ENCODE measurements around the gene LHX4.

LHX4 gene

GRCh38 chr1:180310095-180310494, 80.0 kb downstream of the LHX4 start:
- DNase-seq: peak; percentile 84
- Histone ChIP-seq H3K4me2 (ENCODE audit: low read length, poor library complexity, severe bottlenecking) (no peak overlapping the region), H2BK120ac (ENCODE audit: low read depth, low read length) (no peak overlapping the region), H3K36me3 (ENCODE audit: control insufficient read depth in 1 of 2, insufficient read depth in 2 of 2, low read depth in 1 of 2, low read length in 2 of 2) (peaks cover 0 to 15% of the 10 kb centered on the region in 2 experiments), H4K8ac (ENCODE audit: low read length) (no peak overlapping the region), H2BK15ac (ENCODE audit: low read depth, poor library complexity, severe bottlenecking) (no peak overlapping the region), H3K9me3 (ENCODE audit: control insufficient read depth, low read length) (no peaks in the 10 kb centered on the region), H3K4me1 (ENCODE audit: control insufficient read depth, insufficient read depth, low read depth, low read length) (peaks cover 5% of the 10 kb centered on the region), H3K4ac (ENCODE audit: low read depth in 1 of 2, low read length in 2 of 2) (no peak overlapping the region), H2BK5ac (ENCODE audit: low read depth, low read length, poor library complexity, severe bottlenecking) (no peak overlapping the region), H3K18ac (ENCODE audit: low read depth in 1 of 2, low read length in 2 of 2) (no peak overlapping the region), H3K27me3 (ENCODE audit: control insufficient read depth in 1 of 2, insufficient read depth in 1 of 2, low read length in 2 of 2) (no peaks in the 10 kb centered on the region), H3K79me1 (replicated peaks; ENCODE audit: low read length, poor library complexity, severe bottlenecking) (peaks cover 2% of the 10 kb centered on the region), H3K14ac (ENCODE audit: low read length in 2 of 2) (no peak overlapping the region), H2AFZ (ENCODE audit: low read depth, low read length) (no peak overlapping the region), H2BK12ac (ENCODE audit: low read length in 2 of 2) (no peak overlapping the region), H3K27ac (ENCODE audit: low read length, poor library complexity, severe bottlenecking) (peak overlapping the region; percentile 99), H3K4me3 (ENCODE audit: insufficient read depth in 1 of 2, low read depth in 1 of 2, low read length in 2 of 2) (no peak overlapping the region), H2AK5ac (ENCODE audit: low read length, severe bottlenecking) (peak overlapping the region; percentile 91), H3K23ac (ENCODE audit: low read length in 2 of 2) (no peak overlapping the region), H4K91ac (ENCODE audit: low read length) (no peak overlapping the region), H3K9ac (ENCODE audit: low read length) (no peak overlapping the region)
- 93% methylated on average over 1 of the region's 3 CpGs for WGBS

GRCh38 chr1:180311011-180311730, 81.1 kb downstream of the LHX4 start:
- H4K8ac ChIP-seq (ENCODE audit: low read length): no peak overlapping the region
- H2AFZ ChIP-seq (ENCODE audit: low read depth, low read length): no peak overlapping the region
- H2BK12ac ChIP-seq (ENCODE audit: low read length in 2 of 2): no peak overlapping the region
- no peak overlapping the region for H3K4me3 ChIP-seq (ENCODE audit: insufficient read depth in 1 of 2, low read depth in 1 of 2, low read length in 2 of 2)
- H2AK5ac ChIP-seq (ENCODE audit: low read length, severe bottlenecking): peak overlapping the region; percentile 89
- no peaks in the 10 kb centered on the region for H3K9me3 ChIP-seq (ENCODE audit: control insufficient read depth, low read length)
- no peak overlapping the region for H2BK120ac ChIP-seq (ENCODE audit: low read depth, low read length)
- H3K23ac ChIP-seq (ENCODE audit: low read length in 2 of 2): no peak overlapping the region
- no peak overlapping the region for H4K91ac ChIP-seq (ENCODE audit: low read length)
- peaks cover 5% of the 10 kb centered on the region for H3K4me1 ChIP-seq (ENCODE audit: control insufficient read depth, insufficient read depth, low read depth, low read length)
- DNase-seq: peak; percentile 52
- H3K18ac ChIP-seq (ENCODE audit: low read depth in 1 of 2, low read length in 2 of 2): no peak overlapping the region
- peaks cover 0 to 15% of the 10 kb centered on the region in 2 experiments for H3K36me3 ChIP-seq (ENCODE audit: control insufficient read depth in 1 of 2, insufficient read depth in 2 of 2, low read depth in 1 of 2, low read length in 2 of 2)
- no peak overlapping the region for H3K4me2 ChIP-seq (ENCODE audit: low read length, poor library complexity, severe bottlenecking)
- H2BK15ac ChIP-seq (ENCODE audit: low read depth, poor library complexity, severe bottlenecking): no peak overlapping the region
- no peak overlapping the region for H3K14ac ChIP-seq (ENCODE audit: low read length in 2 of 2)
- WGBS: 21% methylated on average over 4 of the region's 4 CpGs
- no peak overlapping the region for H3K4ac ChIP-seq (ENCODE audit: low read depth in 1 of 2, low read length in 2 of 2)
- H3K27me3 ChIP-seq (ENCODE audit: control insufficient read depth in 1 of 2, insufficient read depth in 1 of 2, low read length in 2 of 2): no peaks in the 10 kb centered on the region
- H3K9ac ChIP-seq (ENCODE audit: low read length): no peak overlapping the region
- H3K79me1 ChIP-seq (replicated peaks; ENCODE audit: low read length, poor library complexity, severe bottlenecking): peaks cover 2% of the 10 kb centered on the region
- H3K27ac ChIP-seq (ENCODE audit: low read length, poor library complexity, severe bottlenecking): peak overlapping the region; percentile 53
- no peak overlapping the region for H2BK5ac ChIP-seq (ENCODE audit: low read depth, low read length, poor library complexity, severe bottlenecking)

- WGBS: no CpG with 5 or more reads among the region's 2 CpGs
- Histone ChIP-seq H2AK5ac (ENCODE audit: low read length, severe bottlenecking) (no peak overlapping the region), H3K4me2 (ENCODE audit: low read length, poor library complexity, severe bottlenecking) (no peak overlapping the region), H3K4me1 (ENCODE audit: control insufficient read depth, insufficient read depth, low read depth, low read length) (peaks cover 5% of the 10 kb centered on the region), H4K91ac (ENCODE audit: low read length) (no peak overlapping the region), H3K27ac (ENCODE audit: low read length, poor library complexity, severe bottlenecking) (peak overlapping the region; percentile 38), H2BK12ac (ENCODE audit: low read length in 2 of 2) (no peak overlapping the region), H3K4me3 (ENCODE audit: insufficient read depth in 1 of 2, low read depth in 1 of 2, low read length in 2 of 2) (no peak overlapping the region), H3K9ac (ENCODE audit: low read length) (no peak overlapping the region), H3K18ac (ENCODE audit: low read depth in 1 of 2, low read length in 2 of 2) (no peak overlapping the region), H3K9me3 (ENCODE audit: control insufficient read depth, low read length) (no peaks in the 10 kb centered on the region), H3K4ac (ENCODE audit: low read depth in 1 of 2, low read length in 2 of 2) (no peak overlapping the region), H3K14ac (ENCODE audit: low read length in 2 of 2) (no peak overlapping the region), H3K23ac (ENCODE audit: low read length in 2 of 2) (no peak overlapping the region), H3K36me3 (ENCODE audit: control insufficient read depth in 1 of 2, insufficient read depth in 2 of 2, low read depth in 1 of 2, low read length in 2 of 2) (peaks cover 0 to 15% of the 10 kb centered on the region in 2 experiments), H3K27me3 (ENCODE audit: control insufficient read depth in 1 of 2, insufficient read depth in 1 of 2, low read length in 2 of 2) (no peaks in the 10 kb centered on the region), H2BK120ac (ENCODE audit: low read depth, low read length) (no peak overlapping the region), H2BK5ac (ENCODE audit: low read depth, low read length, poor library complexity, severe bottlenecking) (no peak overlapping the region), H2AFZ (ENCODE audit: low read depth, low read length) (no peak overlapping the region), H4K8ac (ENCODE audit: low read length) (no peak overlapping the region), H3K79me1 (replicated peaks; ENCODE audit: low read length, poor library complexity, severe bottlenecking) (peaks cover 2% of the 10 kb centered on the region), H2BK15ac (ENCODE audit: low read depth, poor library complexity, severe bottlenecking) (no peak overlapping the region)
- DNase-seq: no peak
These were observed 82.9 kb downstream of the LHX4 start for GRCh38 chr1:180312926-180313325.

GRCh38 chr1:180327089-180327488, 97.0 kb downstream of the LHX4 start:
- H3K9ac ChIP-seq (ENCODE audit: low read length): no peak overlapping the region
- H3K18ac ChIP-seq (ENCODE audit: low read depth in 1 of 2, low read length in 2 of 2): peak overlapping the region in 1 of 2 experiments; percentile 29
- peaks cover 19% of the 10 kb centered on the region for H3K79me1 ChIP-seq (replicated peaks; ENCODE audit: low read length, poor library complexity, severe bottlenecking)
- no peaks in the 10 kb centered on the region for H3K27me3 ChIP-seq (ENCODE audit: control insufficient read depth in 1 of 2, insufficient read depth in 1 of 2, low read length in 2 of 2)
- no peak overlapping the region for H2BK120ac ChIP-seq (ENCODE audit: low read depth, low read length)
- peaks cover 0 to 6% of the 10 kb centered on the region in 2 experiments for H3K36me3 ChIP-seq (ENCODE audit: control insufficient read depth in 1 of 2, insufficient read depth in 2 of 2, low read depth in 1 of 2, low read length in 2 of 2)
- H3K4me2 ChIP-seq (ENCODE audit: low read length, poor library complexity, severe bottlenecking): no peak overlapping the region
- H3K14ac ChIP-seq (ENCODE audit: low read length in 2 of 2): peak overlapping the region in 1 of 2 experiments; percentile 69
- H3K4ac ChIP-seq (ENCODE audit: low read depth in 1 of 2, low read length in 2 of 2): no peak overlapping the region
- H3K9me3 ChIP-seq (ENCODE audit: control insufficient read depth, low read length): peaks cover 5% of the 10 kb centered on the region
- no peak overlapping the region for H3K27ac ChIP-seq (ENCODE audit: low read length, poor library complexity, severe bottlenecking)
- H2AFZ ChIP-seq (ENCODE audit: low read depth, low read length): no peak overlapping the region
- H4K91ac ChIP-seq (ENCODE audit: low read length): no peak overlapping the region
- DNase-seq: no peak
- H2BK5ac ChIP-seq (ENCODE audit: low read depth, low read length, poor library complexity, severe bottlenecking): no peak overlapping the region
- H2BK12ac ChIP-seq (ENCODE audit: low read length in 2 of 2): no peak overlapping the region
- no peak overlapping the region for H3K4me3 ChIP-seq (ENCODE audit: insufficient read depth in 1 of 2, low read depth in 1 of 2, low read length in 2 of 2)
- H3K23ac ChIP-seq (ENCODE audit: low read length in 2 of 2): no peak overlapping the region
- H2BK15ac ChIP-seq (ENCODE audit: low read depth, poor library complexity, severe bottlenecking): no peak overlapping the region
- WGBS: over 99% methylated on average over 5 of the region's 6 CpGs
- no peaks in the 10 kb centered on the region for H3K4me1 ChIP-seq (ENCODE audit: control insufficient read depth, insufficient read depth, low read depth, low read length)
- H4K8ac ChIP-seq (ENCODE audit: low read length): no peak overlapping the region
- H2AK5ac ChIP-seq (ENCODE audit: low read length, severe bottlenecking): no peak overlapping the region
